CD8-positive, alpha-beta memory T cell (primary cell): ENCODE measurements around the gene TBX10. TPM values are rescaled to one million over a fixed set of nuclear protein-coding genes. Genes with fewer than 3 reads are reported as not detected.
A peak's percentile ranks its signal among the peaks of the same experiment; 100 is the strongest.
"Not testable (repeated sequence)": the region's sequence is repeated elsewhere in the genome, so short reads cannot be mapped to it uniquely, and the experiment has no call there.

Experiments used
- CTCF ChIA-PET: fragments of 350-600 bp; sonication (Branson Sonifier 250); formaldehyde crosslinking; loops from one replicate; lab custom pipeline; 2021; ENCODE audit warnings: antibody characterized with exemption; lab: Charles Lee
- POLR2A ChIA-PET: fragments of 350-600 bp; sonication (Branson Sonifier 250); formaldehyde crosslinking; loops from one replicate; lab custom pipeline; 2021; ENCODE audit warnings: antibody characterized with exemption; lab: Charles Lee
- DNase-seq, 5 donors: peaks; one replicate each; pipeline versions ENCODE4 v3.0.0 to v3.0.0-alpha.2; 2020 to 2022; ENCODE audit warnings: mixed read lengths in 1 of 5
- H3K27ac ChIP-seq: one replicate; pipeline ENCODE4 v1.7.0; 2013; ENCODE audit warnings: low read depth, mild to moderate bottlenecking, low read length, moderate library complexity
- H3K27me3 ChIP-seq: 2 replicates; pipeline ENCODE4 v1.7.0; 2013; ENCODE audit warnings: low read length, mild to moderate bottlenecking; ENCODE audit not compliant: insufficient read depth, poor library complexity, severe bottlenecking
- H3K36me3 ChIP-seq: 2 replicates; pipeline ENCODE4 v1.7.0; 2013; ENCODE audit warnings: mild to moderate bottlenecking, low read length, moderate library complexity; ENCODE audit not compliant: insufficient read depth
- H3K4me1 ChIP-seq: 2 replicates; pipeline ENCODE4 v1.7.0; 2013; ENCODE audit warnings: mild to moderate bottlenecking, low read length, moderate library complexity; ENCODE audit not compliant: insufficient read depth
- H3K4me3 ChIP-seq: 2 replicates; pipeline ENCODE4 v1.7.0; 2013; ENCODE audit warnings: mild to moderate bottlenecking, low read length
- H3K9me3 ChIP-seq: 2 replicates; pipeline ENCODE4 v1.7.0; 2013; ENCODE audit warnings: mild to moderate bottlenecking, low read length
- H3K27ac Mint-ChIP-seq, 8 donors: one replicate each; pipeline ENCODE4 v1.8.0; 2020 to 2021; ENCODE audit warnings: mixed read lengths in 8 of 8, mild to moderate bottlenecking in 6 of 8, inconsistent platforms in 3 of 8, moderate library complexity in 3 of 8
- H3K27me3 Mint-ChIP-seq, 2 donors: one replicate each; pipeline ENCODE4 v1.8.0; 2020 to 2021; ENCODE audit warnings: mixed read lengths in 2 of 2, mild to moderate bottlenecking in 1 of 2, moderate library complexity in 1 of 2
- H3K36me3 Mint-ChIP-seq, 3 donors: one replicate each; pipeline ENCODE4 v1.8.0; 2020 to 2021; ENCODE audit warnings: mixed read lengths in 3 of 3, inconsistent platforms in 1 of 3, mild to moderate bottlenecking in 1 of 3
- H3K4me1 Mint-ChIP-seq, 3 donors: one replicate each; pipeline ENCODE4 v1.8.0; 2020 to 2021; ENCODE audit warnings: mixed read lengths in 3 of 3, inconsistent platforms in 1 of 3, mild to moderate bottlenecking in 1 of 3
- H3K4me3 Mint-ChIP-seq, 7 donors: one replicate each; pipeline ENCODE4 v1.8.0; 2020 to 2021; ENCODE audit warnings: mixed read lengths in 7 of 7, mild to moderate bottlenecking in 6 of 7, moderate library complexity in 4 of 7, inconsistent platforms in 2 of 7
- H3K9me3 Mint-ChIP-seq, 5 donors: one replicate each; pipeline ENCODE4 v1.8.0; 2020 to 2022; ENCODE audit warnings: mixed read lengths in 5 of 5, mild to moderate bottlenecking in 3 of 5, moderate library complexity in 2 of 5, inconsistent platforms in 1 of 5
- polyA plus RNA-seq: library from polyadenylated mRNA; unstranded; fragments of 300-500 nt; fragmentation: Illumina TruSeq; gene quantifications from one replicate; pipeline ENCODE4 v1.2.3, GENCODE V29; 2021
- total RNA-seq, 2 experiments: library from RNA; stranded (reverse); gene quantifications; one replicate each; pipeline ENCODE4 v1.2.3, GENCODE V29; 2021

Gene TBX10
- total and polyA plus RNA-seq, 3 experiments from 2014 or later, result not detected

GRCh38 chr11:67623795-67624194 is 15.8 kb downstream of the TBX10 start:
- POLR2A ChIA-PET, H3K4me3 Mint-ChIP-seq, H3K27me3 Mint-ChIP-seq, H3K27me3 ChIP-seq, DNase-seq, H3K36me3 ChIP-seq, H3K9me3 ChIP-seq, H3K27ac ChIP-seq, CTCF ChIA-PET, H3K4me1 Mint-ChIP-seq, H3K36me3 Mint-ChIP-seq, H3K4me3 ChIP-seq, H3K9me3 Mint-ChIP-seq, H3K4me1 ChIP-seq: not testable (repeated sequence)
- peak overlapping the region in 1 of 8 donors; percentile 14 for H3K27ac Mint-ChIP-seq

DNA sequence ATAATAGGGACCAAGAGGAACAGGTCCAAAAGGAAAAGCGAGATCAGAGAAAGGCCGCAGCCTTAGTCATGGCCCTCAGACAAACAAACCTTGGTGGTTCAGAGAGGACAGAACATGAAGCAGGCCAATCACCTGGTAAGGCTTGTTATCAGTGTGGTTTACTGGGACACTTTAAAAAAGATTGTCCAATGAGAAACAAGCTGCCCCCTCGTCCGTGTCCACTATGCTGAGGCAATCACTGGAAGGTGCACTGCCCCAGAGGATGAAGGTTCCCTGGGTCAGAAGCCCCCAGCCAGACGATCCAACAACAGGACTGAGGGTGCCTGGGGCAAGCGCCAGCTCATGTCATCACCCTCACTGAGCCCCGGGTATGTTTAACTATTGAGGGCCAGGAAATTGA is 16.7 kb downstream of the TBX10 start:
- CTCF ChIA-PET, DNase-seq: not testable (repeated sequence)

GRCh38 chr11:67621928-67622327 is 17.6 kb downstream of the TBX10 start:
- peaks cover 3 to 11% (median 8%) of the 10 kb centered on the region in 3 donors for H3K4me1 Mint-ChIP-seq
- H3K4me3 ChIP-seq, H3K27ac Mint-ChIP-seq, H3K27me3 ChIP-seq, H3K9me3 Mint-ChIP-seq, DNase-seq, H3K4me1 ChIP-seq, POLR2A ChIA-PET, CTCF ChIA-PET, H3K27me3 Mint-ChIP-seq, H3K9me3 ChIP-seq, H3K36me3 Mint-ChIP-seq, H3K36me3 ChIP-seq, H3K27ac ChIP-seq, H3K4me3 Mint-ChIP-seq: not testable (repeated sequence)

More for the DNA sequence above, 16.7 kb downstream of the TBX10 start:
- H3K27me3 Mint-ChIP-seq, H3K4me3 ChIP-seq, H3K36me3 Mint-ChIP-seq, H3K27ac ChIP-seq, H3K36me3 ChIP-seq, H3K9me3 ChIP-seq, H3K9me3 Mint-ChIP-seq, H3K27me3 ChIP-seq, POLR2A ChIA-PET, H3K4me1 ChIP-seq, H3K4me1 Mint-ChIP-seq, H3K4me3 Mint-ChIP-seq, H3K27ac Mint-ChIP-seq: not testable (repeated sequence)

- Mint-ChIP-seq H3K4me1 (peaks cover 10 to 13% (median 12%) of the 10 kb centered on the region in 3 donors), H3K4me3 (peak overlapping the region in 1 of 7 donors; percentile 25)
- H3K4me3 ChIP-seq, H3K27me3 ChIP-seq, H3K36me3 Mint-ChIP-seq, DNase-seq, POLR2A ChIA-PET, H3K9me3 Mint-ChIP-seq, H3K27ac Mint-ChIP-seq, CTCF ChIA-PET, H3K36me3 ChIP-seq, H3K4me1 ChIP-seq, H3K9me3 ChIP-seq, H3K27me3 Mint-ChIP-seq: not testable (repeated sequence)
- peak overlapping the region; percentile 57 for H3K27ac ChIP-seq
Observed at GRCh38 chr11:67620621-67621020, 18.9 kb downstream of the TBX10 start.

DNA sequence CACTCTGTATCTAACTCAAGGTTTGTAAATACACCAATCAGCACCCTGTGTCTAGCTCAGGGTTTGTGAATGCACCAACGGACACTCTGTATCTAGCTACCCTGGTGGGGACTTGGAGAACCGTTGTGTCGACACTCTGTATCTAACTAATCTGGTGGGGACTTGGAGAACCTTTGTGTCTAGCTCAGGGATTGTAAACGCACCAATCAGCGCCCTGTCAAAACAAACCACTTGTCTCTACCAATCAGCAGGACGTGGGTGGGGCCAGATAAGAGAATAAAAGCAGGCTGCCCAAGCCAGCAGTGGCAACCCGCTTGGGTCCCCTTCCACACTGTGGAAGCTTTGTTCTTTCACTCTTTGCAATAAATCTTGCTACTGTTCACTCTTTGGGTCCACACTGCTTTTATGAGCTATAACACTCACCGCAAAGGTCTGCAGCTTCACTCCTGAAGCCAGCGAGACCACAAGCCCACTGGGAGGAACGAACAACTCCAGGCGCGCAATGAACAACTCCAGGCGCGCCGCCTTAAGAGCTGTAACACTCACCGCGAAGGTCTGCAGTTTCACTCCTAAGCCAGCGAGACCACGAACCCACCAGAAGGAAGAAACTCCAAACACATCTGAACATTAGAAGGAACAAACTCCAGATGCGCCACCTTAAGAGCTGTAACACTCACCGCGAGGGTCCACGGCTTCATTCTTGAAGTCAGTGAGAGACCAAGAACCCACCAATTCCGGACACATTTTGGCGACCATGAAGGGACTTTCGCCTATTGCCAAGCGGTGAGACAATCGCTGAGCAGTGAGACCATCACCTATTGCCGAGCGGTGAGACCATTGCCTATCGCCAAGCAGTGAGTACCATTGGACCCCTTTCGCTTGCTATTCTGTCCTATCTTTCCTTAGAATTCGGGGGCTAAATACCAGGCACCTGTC is 19.6 kb downstream of the TBX10 start:
- H3K4me3 ChIP-seq, H3K27me3 Mint-ChIP-seq, POLR2A ChIA-PET, H3K36me3 Mint-ChIP-seq, H3K9me3 Mint-ChIP-seq, H3K36me3 ChIP-seq, H3K9me3 ChIP-seq, DNase-seq, H3K4me3 Mint-ChIP-seq, CTCF ChIA-PET, H3K27me3 ChIP-seq: not testable (repeated sequence)
- Mint-ChIP-seq H3K4me1 (peaks cover 10 to 19% (median 12%) of the 10 kb centered on the region in 3 donors), H3K27ac (peak overlapping the region in 2 of 8 donors; percentile 6 to 29)
- H3K27ac ChIP-seq, result peak overlapping the region; percentile 57
- H3K4me1 ChIP-seq, result peaks cover 12% of the 10 kb centered on the region

GRCh38 chr11:67618901-67619659 is 20.5 kb downstream of the TBX10 start:
- H3K4me1 Mint-ChIP-seq, result peaks cover 18 to 28% (median 20%) of the 10 kb centered on the region in 3 donors
- H3K9me3 ChIP-seq, CTCF ChIA-PET, DNase-seq, H3K27me3 Mint-ChIP-seq, H3K4me3 Mint-ChIP-seq, H3K36me3 Mint-ChIP-seq, H3K4me3 ChIP-seq, POLR2A ChIA-PET, H3K27ac Mint-ChIP-seq, H3K9me3 Mint-ChIP-seq, H3K27ac ChIP-seq, H3K27me3 ChIP-seq, H3K36me3 ChIP-seq: not testable (repeated sequence)
- peaks cover 21% of the 10 kb centered on the region for H3K4me1 ChIP-seq

- Histone ChIP-seq H3K9me3 (no peaks in the 10 kb centered on the region), H3K27ac (no peak overlapping the region), H3K4me3 (no peak overlapping the region), H3K27me3 (no peaks in the 10 kb centered on the region), H3K4me1 (peaks cover 33% of the 10 kb centered on the region), H3K36me3 (no peaks in the 10 kb centered on the region)
- H3K36me3 Mint-ChIP-seq, result peaks cover 0 to 8% (median 2%) of the 10 kb centered on the region in 3 donors
- no peak for DNase-seq
- H3K4me1 Mint-ChIP-seq, result peaks cover 31 to 44% (median 32%) of the 10 kb centered on the region in 3 donors
- peaks cover 0 to 1% of the 10 kb centered on the region in 2 donors for H3K27me3 Mint-ChIP-seq
- no peaks in the 10 kb centered on the region for H3K9me3 Mint-ChIP-seq
- H3K27ac Mint-ChIP-seq, result peak overlapping the region in 7 of 8 donors; percentile 17 to 79 (median 67)
- POLR2A ChIA-PET, result no interaction called here
- CTCF ChIA-PET, result interaction anchor here (1.2 to 1.6 kb wide), 2 partner anchors 12 to 42 kb away, joined by 3 to 6 read pairs; partner anchors contain the start of gene NUDT8
- H3K4me3 Mint-ChIP-seq, result peak overlapping the region in 5 of 7 donors; percentile 32 to 70 (median 61)
Observed at GRCh38 chr11:67617243-67617953, 22.2 kb downstream of the TBX10 start.
